GM12878 (cell line): Measurements from ENCODE around the gene ATXN1. TPM values are rescaled to one million over a fixed set of nuclear protein-coding genes. Genes with fewer than 3 reads are reported as not detected.

Experiments
- ATAC-seq: fragments of 200-7000 bp; cut with Tn5 transposase; 3 replicates; pipeline ENCODE4 v1.9.1; 2020; ENCODE audit warnings: mild to moderate bottlenecking, moderate library complexity
- BruUV-seq: library from RNA; stranded (reverse); fragments of 400-500 nt; replicated peaks from 2 replicates; lab custom pipeline; 2021; lab: Mats Ljungman, UMichigan
- CTCF ChIA-PET: fragments of 300-600 bp; sonication (Branson Sonifier 250); formaldehyde crosslinking; extraction: SDS; loops from one replicate; lab custom pipeline; 2021; ENCODE audit warnings: inconsistent platforms; lab: Yijun Ruan, JAX
- POLR2A ChIA-PET: fragments of 350-600 bp; formaldehyde crosslinking; extraction: SDS; loops from one replicate; lab custom pipeline; 2021; ENCODE audit warnings: inconsistent platforms; lab: Charles Lee
- RAD21 ChIA-PET: fragments of 300-600 bp; sonication (Branson Sonifier 250); formaldehyde crosslinking; loops from one replicate; lab custom pipeline; 2023; ENCODE audit warnings: antibody characterized with exemption; ENCODE audit not compliant: unreplicated experiment; lab: Charles Lee
- SMC1A ChIA-PET: fragments of 300-600 bp; sonication (Branson Sonifier 250); formaldehyde crosslinking; loops from one replicate; lab custom pipeline; 2023; ENCODE audit not compliant: unreplicated experiment, uncharacterized antibody; lab: Charles Lee
- DNase-seq: peaks from one replicate; pipeline ENCODE4 v3.0.0-alpha.2; 2011; ENCODE audit warnings: low read depth, low spot score
- FAIRE-seq: peaks from 3 replicates; lab custom pipeline; 2011; peaks lifted over from hg19 to GRCh38; lab: Jason Lieb, UNC
- H2AFZ ChIP-seq: 2 replicates; pipeline ENCODE4 v1.6.0; 2011; ENCODE audit warnings: low read depth, low read length, control low read depth; ENCODE audit not compliant: control insufficient read depth
- H3K27ac ChIP-seq: 2 replicates; pipeline ENCODE4 v1.5.1; 2011; ENCODE audit warnings: control low read depth; ENCODE audit not compliant: control insufficient read depth, insufficient read depth
- H3K27me3 ChIP-seq, 2 experiments: replicated peaks in 1 of 2; 2 replicates each; pipeline versions ENCODE4 v1.6.0 to v1.6.1; 2011; ENCODE audit warnings: low read length in 1 of 2; ENCODE audit not compliant: control insufficient read depth in 2 of 2, insufficient read depth in 2 of 2
- H3K36me3 ChIP-seq, 2 experiments: 2 replicates each; pipeline ENCODE4 v1.5.1; 2011; ENCODE audit warnings: low read length in 1 of 2; ENCODE audit not compliant: control insufficient read depth in 2 of 2, insufficient read depth in 2 of 2
- H3K4me1 ChIP-seq: 2 replicates; pipeline ENCODE4 v1.6.1; 2011; ENCODE audit warnings: mild to moderate bottlenecking, low read length, moderate library complexity, mixed read lengths; ENCODE audit not compliant: control insufficient read depth, insufficient read depth
- H3K4me2 ChIP-seq: 2 replicates; pipeline ENCODE4 v1.6.0; 2011; ENCODE audit warnings: control low read depth; ENCODE audit not compliant: control insufficient read depth, insufficient read depth
- H3K4me3 ChIP-seq: fragments of 200-600 bp; sonication (generic); 2 replicates; pipeline ENCODE4 v1.5.1; 2016
- H3K79me2 ChIP-seq: 2 replicates; pipeline ENCODE4 v1.6.0; 2011; ENCODE audit warnings: low read length; ENCODE audit not compliant: control insufficient read depth, insufficient read depth
- H3K9ac ChIP-seq: 2 replicates; pipeline ENCODE4 v1.8.0; 2011; ENCODE audit warnings: low read length, control low read depth, mixed read lengths; ENCODE audit not compliant: control insufficient read depth, insufficient read depth
- H3K9me3 ChIP-seq: replicated peaks from 3 replicates; pipeline ENCODE4 v1.5.1; 2011; ENCODE audit warnings: mild to moderate bottlenecking, low read length; ENCODE audit not compliant: control insufficient read depth, insufficient read depth
- H4K20me1 ChIP-seq: 2 replicates; pipeline ENCODE4 v1.6.0; 2011; ENCODE audit not compliant: control insufficient read depth, insufficient read depth
- BRCA1 ChIP-seq: IDR thresholded peaks from 2 replicates; pipeline ENCODE4 v1.6.1; 2011; ENCODE audit warnings: low read depth, low read length, improper control_type of control experiment
- CREB1 ChIP-seq: IDR thresholded peaks from 2 replicates; pipeline ENCODE4 v1.6.1; 2012; ENCODE audit warnings: low read depth, mild to moderate bottlenecking, inconsistent platforms
- FOS ChIP-seq: IDR thresholded peaks from 3 replicates; pipeline ENCODE4 v1.6.1; 2011; ENCODE audit warnings: borderline replicate concordance; ENCODE audit not compliant: insufficient read length; ENCODE audit errors: extremely low read depth
- FOXM1 ChIP-seq: IDR thresholded peaks from 2 replicates; pipeline ENCODE4 v1.6.1; 2012; ENCODE audit warnings: low read depth, mild to moderate bottlenecking, inconsistent platforms, low read length, moderate library complexity
- HDAC2 ChIP-seq: fragments of 200-600 bp; sonication (generic); IDR thresholded peaks from 2 replicates; pipeline ENCODE4 v1.6.1; 2017
- JUND ChIP-seq: IDR thresholded peaks from 2 replicates; pipeline ENCODE4 v1.6.1; 2012; ENCODE audit warnings: low read depth, mild to moderate bottlenecking, low read length, improper control_type of control experiment, moderate library complexity
- LARP7 ChIP-seq: fragments of 450-650 bp; IDR thresholded peaks from 2 replicates; pipeline ENCODE4 v1.6.1; 2017; ENCODE audit warnings: mild to moderate bottlenecking
- NBN ChIP-seq: fragments of 450-650 bp; IDR thresholded peaks from 2 replicates; pipeline ENCODE4 v1.6.1; 2016
- NFYA ChIP-seq: IDR thresholded peaks from 2 replicates; pipeline ENCODE4 v1.6.1; 2011; ENCODE audit warnings: low read depth, mild to moderate bottlenecking, low read length, improper control_type of control experiment, borderline replicate concordance
- RBBP5 ChIP-seq: fragments of 200-600 bp; sonication (generic); conservative IDR thresholded peaks from 2 replicates; pipeline ENCODE4 v1.6.1; 2016
- SMAD1 ChIP-seq: fragments of 450-650 bp; IDR thresholded peaks from 2 replicates; pipeline ENCODE4 v1.6.1; 2018; ENCODE audit warnings: mild to moderate bottlenecking, low read depth; ENCODE audit not compliant: partially characterized antibody
- SREBF1 ChIP-seq: IDR thresholded peaks from 2 replicates; pipeline ENCODE4 v1.6.1; 2012; ENCODE audit warnings: mild to moderate bottlenecking, low read length
- SRF ChIP-seq, 2 experiments: IDR thresholded peaks; 2 replicates each; pipeline ENCODE4 v1.6.1; 2011; ENCODE audit warnings: low read depth in 2 of 2, low read length in 2 of 2, mild to moderate bottlenecking in 1 of 2, moderate library complexity in 1 of 2
- ZBED1 ChIP-seq: IDR thresholded peaks from 2 replicates; pipeline ENCODE4 v1.6.1; 2016; ENCODE audit warnings: borderline replicate concordance
- WGBS: methylation state at CpG from one replicate; pipeline ENCODE4 v1.1.6; 2016; ENCODE audit warnings: low lambda C conversion rate; ENCODE audit not compliant: insufficient replicate concordance, insufficient coverage; ENCODE audit errors: missing lambda C conversion rate; 5-methylcytosine and 5-hydroxymethylcytosine counted together
- in situ Hi-C: fragments of 300-500 bp; cut with MboI; formaldehyde crosslinking; loops from 9 replicates; pipeline ENCODE4 v1.14.3; 2018; ENCODE audit warnings: mixed read lengths
- intact Hi-C: fragments of 100-400 bp; cut with micrococcal nuclease; formaldehyde crosslinking; loops from one replicate; pipeline ENCODE4 v1.14.2; 2022; ENCODE audit not compliant: unreplicated experiment
- polyA plus RNA-seq, 11 experiments: library from polyadenylated mRNA; depleted of rRNA in 4 of 11; unstranded in 6 of 11; stranded (reverse) in 5 of 11; fragments of >200 nt; fragmentation: Nextera tagmentation in 4 of 11; fragmentation: Illumina TruSeq in 1 of 11; extraction: Ambion mirVana in 4 of 11; extraction: Trizol in 1 of 11; gene quantifications; 1 replicate in 1 of 11; 2 replicates in 10 of 11; pipeline versions ENCODE4 v1.2.1 to v1.2.3, GENCODE V29; 2011 to 2016; ENCODE audit warnings: inconsistent platforms in 2 of 11, missing spikeins in 2 of 11, low read depth in 1 of 11
- total RNA-seq, 4 experiments: library from RNA; depleted of rRNA in 3 of 4; stranded (reverse); fragments of >200 nt in 3 of 4; fragmentation: Illumina TruSeq in 1 of 4; extraction: Trizol in 1 of 4; gene quantifications; 2 replicates each; pipeline versions ENCODE4 v1.2.1 to v1.2.3, GENCODE V29; 2013 to 2021
- TF ChIP-seq, protein P1 (sequence below): fragments of 450-650 bp; IDR thresholded peaks from 2 replicates; pipeline ENCODE4 v1.6.1; 2016; ENCODE audit warnings: mild to moderate bottlenecking

The ATXN1 gene
- total and polyA plus RNA-seq, 10 of the 15 experiments (the other 5 are each of a cell fraction or from before 2014, with no cell fraction given), result 12.2 to 51.2 (median 20.5) TPM

DNA sequence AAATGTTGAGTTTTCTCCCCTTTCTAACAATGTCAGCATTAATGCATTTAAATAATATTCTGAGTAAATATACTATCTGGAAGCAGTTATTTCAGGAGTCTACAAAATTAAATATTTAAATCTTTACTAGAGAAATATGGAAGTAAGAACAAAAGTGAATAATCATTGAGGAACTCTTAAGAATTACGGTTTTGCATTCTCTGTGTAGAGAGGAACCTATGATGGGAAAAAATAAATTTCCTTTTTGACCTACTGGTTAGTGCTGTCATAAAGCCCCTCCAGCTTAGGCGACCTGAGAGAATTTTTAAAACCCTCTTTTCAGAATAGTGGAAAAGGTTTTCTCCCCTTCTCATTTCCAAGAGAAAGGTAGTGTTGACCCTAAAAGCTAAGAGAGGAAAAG lies 64.8 kb downstream of the ATXN1 start:
- in situ Hi-C loops, result no loop called here
- no peak overlapping the region for H3K27ac ChIP-seq
- 50% methylated on average over 2 of the region's 2 CpGs for WGBS
- TF ChIP-seq BRCA1 (no peak), RBBP5 (no peak), HDAC2 (no peak), FOS (no peak), SREBF1 (no peak), FOXM1 (no peak), JUND (no peak), LARP7 (no peak), NBN (no peak), NFYA (no peak), ZBED1 (no peak), SMAD1 (no peak), SRF (IDR thresholded peaks at IDR 0.05; ENCODE audit: low read depth in 2 of 2, low read length in 2 of 2) (no peak), CREB1 (no peak)
- TF ChIP-seq, protein P1, sequence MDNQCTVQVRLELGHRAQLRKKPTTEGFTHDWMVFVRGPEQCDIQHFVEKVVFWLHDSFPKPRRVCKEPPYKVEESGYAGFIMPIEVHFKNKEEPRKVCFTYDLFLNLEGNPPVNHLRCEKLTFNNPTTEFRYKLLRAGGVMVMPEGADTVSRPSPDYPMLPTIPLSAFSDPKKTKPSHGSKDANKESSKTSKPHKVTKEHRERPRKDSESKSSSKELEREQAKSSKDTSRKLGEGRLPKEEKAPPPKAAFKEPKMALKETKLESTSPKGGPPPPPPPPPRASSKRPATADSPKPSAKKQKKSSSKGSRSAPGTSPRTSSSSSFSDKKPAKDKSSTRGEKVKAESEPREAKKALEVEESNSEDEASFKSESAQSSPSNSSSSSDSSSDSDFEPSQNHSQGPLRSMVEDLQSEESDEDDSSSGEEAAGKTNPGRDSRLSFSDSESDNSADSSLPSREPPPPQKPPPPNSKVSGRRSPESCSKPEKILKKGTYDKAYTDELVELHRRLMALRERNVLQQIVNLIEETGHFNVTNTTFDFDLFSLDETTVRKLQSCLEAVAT, result no peak
- H3K9me3 ChIP-seq, result no peaks in the 10 kb centered on the region
- H4K20me1 ChIP-seq, result no peaks in the 10 kb centered on the region
- FAIRE-seq (no peak), ATAC-seq (no peak), DNase-seq (no peak)
- ChIA-PET POLR2A (interaction anchor here (0.6 kb wide), 1 partner anchor 24 kb away, joined by 3 read pairs; no protein-coding TSS in a partner anchor), RAD21 (interaction anchor here (1.0 to 1.6 kb wide), 3 partner anchors 17 to 225 kb away, joined by 3 read pairs; no protein-coding TSS in a partner anchor), SMC1A (interaction anchor here (0.8 to 3.0 kb wide), 6 partner anchors 14 to 97 kb away, joined by 3 to 11 read pairs (median 3); no protein-coding TSS in a partner anchor), CTCF (interaction anchor here (1.0 to 1.8 kb wide), 3 partner anchors 67 to 365 kb away, joined by 3 to 4 read pairs (median 3); no protein-coding TSS in a partner anchor)
- intact Hi-C loops, result no loop called here
- H3K79me2 ChIP-seq, result no peaks in the 10 kb centered on the region; the same call in none of the 2 replicates
- no peaks in the 10 kb centered on the region for H3K36me3 ChIP-seq
- no peaks in the 10 kb centered on the region for H3K27me3 ChIP-seq
- BruUV-seq, result no TSS peak
- no peak overlapping the region for H2AFZ ChIP-seq
- peaks cover 24% of the 10 kb centered on the region for H3K4me1 ChIP-seq
- H3K4me3 ChIP-seq, result no peak overlapping the region
- no peak overlapping the region for H3K4me2 ChIP-seq
- no peak overlapping the region for H3K9ac ChIP-seq
